Subcutaneous preadipocyte (primary cell): Measurements from ENCODE around the gene FABP7. TPM values are rescaled to one million over a fixed set of nuclear protein-coding genes. Genes with fewer than 3 reads are reported as not detected.

Experiments
- small RNA-seq: library from RNA; depleted of rRNA; stranded (forward); fragments of <200 nt; gene quantifications from one replicate; pipeline ENCODE3, GENCODE V24; 2012
- total RNA-seq: library from RNA; depleted of rRNA; stranded (reverse); fragments of >200 nt; gene quantifications from 2 replicates; pipeline ENCODE4 v1.2.3, GENCODE V29; 2012

The FABP7 gene
- not detected in 2 replicates for total RNA-seq

GRCh38 chr6:122779667-122780066 lies at the start of gene FABP7:
Gene FABP7, plus strand, starts transcription at chr6:122779716. Its CDS starts 79 bp downstream, at chr6:122779795.

GRCh38 chr6:122789182-122790027 lies 9.9 kb downstream of the FABP7 start, which contains the start of gene SMPDL3A:
Gene SMPDL3A, plus strand, starts transcription at chr6:122789258. Its CDS starts 89 bp downstream, at chr6:122789347.

Small RNAs within 50 kb of the gene (small RNA-seq; reads per million reads assigned to genes)
- gene RN7SL564P = 0.08 reads per million

Other genes starting within 250 kb of the FABP7 start
- 0.37 and 0.39 TPM in 2 replicates for gene PKIB, start 169.3 kb upstream of the FABP7 start, total RNA-seq
- gene SMPDL3A, start 9.5 kb downstream of the FABP7 start, total RNA-seq = 7.0 and 11.0 TPM in 2 replicates
- under 0.01 TPM in 2 replicates for gene CLVS2, start 216.5 kb downstream of the FABP7 start, total RNA-seq